Spleen (tissue), 11 donors: ENCODE measurements around the gene ZIC1. TPM values are rescaled to one million over a fixed set of nuclear protein-coding genes. Genes with fewer than 3 reads are reported as not detected.

Experiments
- DNase-seq: peaks from one replicate; pipeline ENCODE4 v3.0.0-alpha.2; 2020
- H3K27ac ChIP-seq, 8 donors: fragments of 200-600 bp; sonication (generic) in 7 of 8; 1 replicate in 4 of 8; 2 replicates in 4 of 8; pipeline versions ENCODE4 v1.5.0 to v1.8.0; 2016 to 2021; ENCODE audit warnings: inconsistent platforms in 4 of 8, mild to moderate bottlenecking in 4 of 8, moderate library complexity in 1 of 8
- H3K27me3 ChIP-seq, 7 donors: fragments of 200-600 bp; sonication (generic) in 6 of 7; replicated peaks in 1 of 7; 1 replicate in 4 of 7; 2 replicates in 3 of 7; pipeline versions ENCODE4 v1.5.0 to v1.8.0; 2016 to 2021; ENCODE audit warnings: inconsistent platforms in 3 of 7, mild to moderate bottlenecking in 1 of 7
- H3K36me3 ChIP-seq, 6 donors: fragments of 200-600 bp; sonication (generic) in 5 of 6; 1 replicate in 4 of 6; 2 replicates in 2 of 6; pipeline versions ENCODE4 v1.5.0 to v1.8.0; 2016 to 2021; ENCODE audit warnings: inconsistent platforms in 2 of 6
- H3K4me1 ChIP-seq, 6 donors: fragments of 200-600 bp; sonication (generic) in 5 of 6; 1 replicate in 3 of 6; 2 replicates in 3 of 6; pipeline versions ENCODE4 v1.5.0 to v1.8.0; 2016 to 2021; ENCODE audit warnings: inconsistent platforms in 3 of 6
- H3K4me3 ChIP-seq, 8 donors: fragments of 200-600 bp; sonication (generic) in 7 of 8; 1 replicate in 4 of 8; 2 replicates in 4 of 8; pipeline versions ENCODE4 v1.5.0 to v1.8.0; 2016 to 2021; ENCODE audit warnings: inconsistent platforms in 4 of 8, mild to moderate bottlenecking in 4 of 8, moderate library complexity in 2 of 8
- H3K9me3 ChIP-seq, 8 donors: fragments of 200-600 bp; sonication (generic) in 7 of 8; 1 replicate in 4 of 8; 2 replicates in 4 of 8; pipeline versions ENCODE4 v1.5.0 to v1.8.0; 2016 to 2021; ENCODE audit warnings: inconsistent platforms in 4 of 8
- POLR2A ChIP-seq, 3 donors: fragments of 450-650 bp; IDR thresholded peaks; one replicate each; pipeline ENCODE4 v1.5.1; 2017; ENCODE audit warnings: antibody characterized with exemption in 3 of 3, mild to moderate bottlenecking in 1 of 3
- POLR2AphosphoS5 ChIP-seq, 3 donors: sonication (generic); formaldehyde crosslinking; IDR thresholded peaks; one replicate each; pipeline ENCODE4 v1.5.1; 2017; ENCODE audit warnings: antibody characterized with exemption in 3 of 3
- WGBS, 5 donors: extraction: QIAGEN DNeasy Blood & Tissue Kit in 3 of 5; methylation state at CpG; one replicate each; pipeline versions ENCODE4 v1.1.5 to v1.1.7; 2013 to 2018; 5-methylcytosine and 5-hydroxymethylcytosine counted together
- intact Hi-C: fragments of 100-400 bp; cut with DNase I; formaldehyde crosslinking; loops from one replicate; pipeline ENCODE4 v1.15.0; 2023; ENCODE audit warnings: low total_unique reads
- polyA plus RNA-seq, 3 donors: library from polyadenylated mRNA; stranded (reverse); fragments of 200-250 nt; gene quantifications; one replicate each; pipeline ENCODE4 v1.2.1, GENCODE V29; 2013
- total RNA-seq, 7 donors: library from RNA; depleted of rRNA in 3 of 7; stranded (reverse); fragments of >200 nt in 3 of 7; fragmentation: NEBNext Ultra II Directional in 4 of 7; extraction: Animal tissue kit (Norgen Biotek cat#: 25700) in 4 of 7; gene quantifications; one replicate each; pipeline versions ENCODE4 v1.1.0 to v1.2.1, GENCODE V29; 2016 to 2021
- TF ChIP-seq, protein P1 (sequence below), 11 experiments: fragments of 200-600 bp in 7 of 11; fragments of 450-650 bp in 4 of 11; sonication (generic) in 4 of 11; IDR thresholded peaks in 8 of 11; conservative IDR thresholded peaks in 3 of 11; 1 replicate in 7 of 11; 2 replicates in 4 of 11; pipeline versions ENCODE4 v1.4.0 to v1.8.0; 2016 to 2021; ENCODE audit warnings: antibody characterized with exemption in 11 of 11, inconsistent platforms in 4 of 11, mild to moderate bottlenecking in 1 of 11
- donor health status: healthy with polysubstance abuse.
- donor health status: DM: no; HTN: no; CAD: no; lungs with moderate emphysema.
- donor health status: DM: no; HTN: no; CAD: no.
- donor health status: Bipolar disorder and iron deficiency.
- donor health status: healthy.
- donor health status: DM: no; HTN: no; CAD: no.
- donor health status: DM: yes; HTN: yes; CAD: no.

ZIC1 gene
- total and polyA plus RNA-seq, 10 donors: not detected

DNA sequence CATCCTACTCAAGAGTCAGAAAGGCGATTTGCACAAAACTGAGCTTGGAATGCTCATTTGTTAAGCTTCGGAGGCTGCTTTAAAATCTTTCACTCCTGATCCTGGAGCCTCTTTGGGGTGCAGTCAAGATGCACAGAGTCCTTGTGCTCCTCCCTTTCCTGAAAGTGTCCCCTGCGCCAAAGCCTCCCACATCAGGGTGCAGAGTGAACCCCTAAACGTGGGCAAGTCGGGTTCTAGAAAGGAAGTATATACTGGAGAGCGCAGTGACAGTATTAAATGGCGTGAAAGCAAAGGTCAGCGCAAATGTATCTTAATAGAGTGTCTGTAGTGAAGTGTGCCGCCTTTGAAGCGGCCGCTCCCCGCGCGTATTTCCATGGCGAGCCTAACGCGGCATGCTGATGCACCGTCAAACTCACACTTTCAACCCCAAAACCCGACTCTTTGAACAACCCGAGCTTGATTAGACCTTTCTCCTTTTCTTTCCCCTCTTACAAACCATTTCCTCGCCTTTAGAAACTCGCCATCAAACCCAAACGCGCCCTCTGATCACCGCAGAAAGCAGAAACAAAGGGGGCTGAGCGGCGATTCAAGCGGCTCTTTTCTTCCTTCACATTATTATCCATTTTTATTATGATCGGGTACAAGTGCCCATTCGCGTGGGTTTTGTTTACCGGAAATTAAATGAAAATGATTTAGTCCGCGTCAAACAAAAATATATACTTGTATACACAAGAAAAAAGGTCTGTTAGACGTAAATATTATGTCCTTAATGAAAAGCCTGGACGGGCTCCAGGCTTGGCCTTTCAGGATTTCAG is 21.1 kb upstream of the ZIC1 start:
- 5 to 13% (median 7%) methylated on average over 36 of the region's 36 CpGs for WGBS, 5 donors
- TF ChIP-seq POLR2AphosphoS5 (IDR thresholded peaks at IDR 0.05): no peak
- TF ChIP-seq POLR2A (IDR thresholded peaks at IDR 0.05): no peak
- TF ChIP-seq, protein P1, sequence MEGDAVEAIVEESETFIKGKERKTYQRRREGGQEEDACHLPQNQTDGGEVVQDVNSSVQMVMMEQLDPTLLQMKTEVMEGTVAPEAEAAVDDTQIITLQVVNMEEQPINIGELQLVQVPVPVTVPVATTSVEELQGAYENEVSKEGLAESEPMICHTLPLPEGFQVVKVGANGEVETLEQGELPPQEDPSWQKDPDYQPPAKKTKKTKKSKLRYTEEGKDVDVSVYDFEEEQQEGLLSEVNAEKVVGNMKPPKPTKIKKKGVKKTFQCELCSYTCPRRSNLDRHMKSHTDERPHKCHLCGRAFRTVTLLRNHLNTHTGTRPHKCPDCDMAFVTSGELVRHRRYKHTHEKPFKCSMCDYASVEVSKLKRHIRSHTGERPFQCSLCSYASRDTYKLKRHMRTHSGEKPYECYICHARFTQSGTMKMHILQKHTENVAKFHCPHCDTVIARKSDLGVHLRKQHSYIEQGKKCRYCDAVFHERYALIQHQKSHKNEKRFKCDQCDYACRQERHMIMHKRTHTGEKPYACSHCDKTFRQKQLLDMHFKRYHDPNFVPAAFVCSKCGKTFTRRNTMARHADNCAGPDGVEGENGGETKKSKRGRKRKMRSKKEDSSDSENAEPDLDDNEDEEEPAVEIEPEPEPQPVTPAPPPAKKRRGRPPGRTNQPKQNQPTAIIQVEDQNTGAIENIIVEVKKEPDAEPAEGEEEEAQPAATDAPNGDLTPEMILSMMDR (IDR thresholded peaks at IDR 0.05 in 8 of 11, conservative IDR thresholded peaks at IDR 0.05 in 3 of 11): no peak
- Histone ChIP-seq H3K27ac (no peak overlapping the region), H3K36me3 (no peaks in the 10 kb centered on the region), H3K4me3 (no peak overlapping the region), H3K9me3 (peaks cover 0 to 36% (median 0%) of the 10 kb centered on the region in 8 donors), H3K4me1 (peaks cover 0 to 15% (median 9%) of the 10 kb centered on the region in 6 donors), H3K27me3 (peaks cover 8 to 100% (median 98%) of the 10 kb centered on the region in 7 donors)
- no peak for DNase-seq
- intact Hi-C loops: no loop called here

DNA sequence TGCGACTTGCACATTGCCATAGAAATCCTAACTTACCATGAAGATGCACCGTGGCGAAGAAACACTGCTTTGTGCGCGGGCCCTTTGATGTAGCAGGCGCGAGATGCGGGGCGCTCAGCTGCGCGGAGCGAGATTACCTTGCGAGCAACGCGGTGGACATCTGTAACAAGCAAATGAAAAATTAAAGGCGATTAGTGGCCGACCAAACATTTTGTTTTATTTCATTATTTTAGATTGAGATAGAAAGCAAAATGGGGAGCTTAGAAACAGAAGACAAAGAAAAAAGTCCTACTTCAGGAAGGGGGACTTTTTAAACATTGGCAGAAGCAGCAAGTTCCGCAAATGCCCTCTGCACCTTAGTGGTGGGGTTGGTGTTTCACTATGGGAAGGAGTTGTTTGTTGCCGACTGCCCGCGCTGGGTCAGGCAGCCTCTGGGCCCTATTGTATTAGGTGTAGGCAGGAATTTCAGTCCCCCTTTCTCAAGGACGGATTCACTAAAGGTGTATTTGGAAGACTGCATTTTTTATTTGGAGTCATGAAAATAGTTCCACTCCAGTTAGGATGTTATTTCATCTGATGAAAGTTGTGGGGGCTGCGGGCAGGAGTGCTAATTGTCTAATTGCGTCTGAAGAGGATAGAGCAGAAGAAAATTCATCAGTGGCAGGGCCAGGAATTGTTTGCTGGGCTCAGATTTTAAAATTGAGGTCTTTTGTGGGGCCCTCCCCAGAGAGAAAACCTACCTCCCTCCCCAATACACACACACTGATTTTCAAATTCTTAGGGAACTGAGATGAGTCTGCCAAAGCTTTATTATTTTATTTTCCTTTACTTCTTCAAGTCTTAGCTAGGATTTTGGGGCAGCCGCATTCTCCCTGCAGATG is 20.2 kb upstream of the ZIC1 start:
- H3K36me3 ChIP-seq: no peaks in the 10 kb centered on the region
- TF ChIP-seq, protein P1 (IDR thresholded peaks at IDR 0.05 in 8 of 11, conservative IDR thresholded peaks at IDR 0.05 in 3 of 11): no peak
- TF ChIP-seq POLR2AphosphoS5 (IDR thresholded peaks at IDR 0.05): no peak
- 9 to 12% (median 11%) methylated on average over 25 of the region's 25 CpGs for WGBS, 5 donors
- no peak overlapping the region for H3K27ac ChIP-seq
- peaks cover 11 to 100% (median 98%) of the 10 kb centered on the region in 7 donors for H3K27me3 ChIP-seq
- DNase-seq: no peak
- H3K9me3 ChIP-seq: peaks cover 0 to 43% (median 0%) of the 10 kb centered on the region in 8 donors
- intact Hi-C loops: no loop called here
- no peak overlapping the region for H3K4me3 ChIP-seq
- peaks cover 0 to 24% (median 16%) of the 10 kb centered on the region in 6 donors for H3K4me1 ChIP-seq

DNA sequence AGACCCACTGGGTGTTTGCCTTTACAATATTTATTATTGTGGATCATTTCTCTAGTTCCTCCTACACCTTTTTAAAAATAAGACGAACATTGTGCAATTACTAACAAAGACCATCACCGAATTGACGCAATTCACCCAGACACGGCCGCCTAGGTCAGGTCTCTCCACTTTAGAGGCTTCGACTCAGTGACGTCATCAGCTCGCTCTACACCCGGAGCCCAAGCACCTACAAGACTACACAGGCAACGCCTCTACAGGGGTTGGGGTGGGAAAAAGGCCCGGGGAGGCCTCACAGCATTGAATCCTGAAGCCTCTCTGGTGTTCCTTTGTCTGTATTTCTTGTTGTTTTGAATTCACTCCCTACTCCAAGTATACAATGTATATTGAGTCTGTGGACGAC is 19.4 kb upstream of the ZIC1 start:
- H3K4me3 ChIP-seq: no peak overlapping the region
- DNase-seq: no peak
- 4 to 7% (median 6%) methylated on average over 12 of the region's 12 CpGs for WGBS, 5 donors
- no peaks in the 10 kb centered on the region for H3K36me3 ChIP-seq
- intact Hi-C loops: no loop called here
- no peak overlapping the region for H3K27ac ChIP-seq
- H3K9me3 ChIP-seq: peaks cover 0 to 43% (median 0%) of the 10 kb centered on the region in 8 donors
- peaks cover 0 to 29% (median 16%) of the 10 kb centered on the region in 6 donors for H3K4me1 ChIP-seq
- H3K27me3 ChIP-seq: peaks cover 11 to 100% (median 98%) of the 10 kb centered on the region in 7 donors
- TF ChIP-seq POLR2A (IDR thresholded peaks at IDR 0.05) (no peak), POLR2AphosphoS5 (IDR thresholded peaks at IDR 0.05) (no peak)
- TF ChIP-seq, protein P1 (IDR thresholded peaks at IDR 0.05 in 8 of 11, conservative IDR thresholded peaks at IDR 0.05 in 3 of 11): no peak
